SK-N-SH treated with all-trans-retinoic acid at 6 μM for 48 hours (cell line): ENCODE measurements around the gene PIF1.

Experiments
- BACH2 ChIP-seq: fragments of 250-450 bp; sonication (Bioruptor Pico); IDR thresholded peaks from 2 replicates; pipeline ENCODE4 v1.9.0; 2021; ENCODE audit warnings: mild to moderate bottlenecking, borderline replicate concordance
- CSDC2 ChIP-seq: fragments of 250-450 bp; sonication (Bioruptor Pico); IDR thresholded peaks from 2 replicates; pipeline ENCODE4 v1.5.0; 2020; ENCODE audit warnings: mild to moderate bottlenecking, moderate library complexity
- ESRRG ChIP-seq: fragments of 250-450 bp; sonication (Bioruptor Pico); IDR thresholded peaks from 2 replicates; pipeline ENCODE4 v1.6.1; 2021; ENCODE audit warnings: mild to moderate bottlenecking
- GLIS3 ChIP-seq: fragments of 250-450 bp; sonication (Bioruptor Pico); IDR thresholded peaks from 2 replicates; pipeline ENCODE4 v1.5.0; 2020; ENCODE audit warnings: mild to moderate bottlenecking, moderate library complexity
- OSR1 ChIP-seq: fragments of 250-450 bp; sonication (Bioruptor Pico); IDR thresholded peaks from 2 replicates; pipeline ENCODE4 v1.8.0; 2022; ENCODE audit warnings: moderate library complexity, mild to moderate bottlenecking, inconsistent platforms
- SNAI2 ChIP-seq: fragments of 250-450 bp; sonication (Bioruptor Pico); IDR thresholded peaks from 2 replicates; pipeline ENCODE4 v1.5.0; 2020; ENCODE audit warnings: mild to moderate bottlenecking, moderate library complexity
- TOX ChIP-seq: fragments of 250-450 bp; sonication (Bioruptor Pico); IDR thresholded peaks from 2 replicates; pipeline ENCODE4 v1.8.0; 2021; ENCODE audit warnings: mild to moderate bottlenecking, moderate library complexity, borderline replicate concordance
- ZFP3 ChIP-seq: fragments of 250-450 bp; sonication (Bioruptor Pico); IDR thresholded peaks from 2 replicates; pipeline ENCODE4 v1.5.0; 2020; ENCODE audit warnings: mild to moderate bottlenecking, moderate library complexity
- ZFP30 ChIP-seq: fragments of 450-650 bp; formaldehyde crosslinking; IDR thresholded peaks from 2 replicates; pipeline ENCODE4 v1.5.0; 2022; ENCODE audit warnings: mild to moderate bottlenecking, moderate library complexity
- ZNF565 ChIP-seq: fragments of 450-650 bp; formaldehyde crosslinking; conservative IDR thresholded peaks from 2 replicates; pipeline ENCODE4 v1.5.0; 2020; ENCODE audit warnings: low read depth, mild to moderate bottlenecking, moderate library complexity
- ZNF8 ChIP-seq: fragments of 450-650 bp; formaldehyde crosslinking; IDR thresholded peaks from 2 replicates; pipeline ENCODE4 v1.5.0; 2020; ENCODE audit warnings: mild to moderate bottlenecking, moderate library complexity
- TF ChIP-seq, protein P1 (sequence below): fragments of 250-450 bp; sonication (Bioruptor Pico); IDR thresholded peaks from 2 replicates; pipeline ENCODE4 v1.5.1; 2020; ENCODE audit warnings: low read depth, mild to moderate bottlenecking, moderate library complexity
- TF ChIP-seq, protein P2 (sequence below): fragments of 250-450 bp; sonication (Bioruptor Pico); IDR thresholded peaks from 2 replicates; pipeline ENCODE4 v1.8.0; 2020; ENCODE audit warnings: mild to moderate bottlenecking, moderate library complexity, borderline replicate concordance
- TF ChIP-seq, protein P3 (sequence below): fragments of 250-450 bp; sonication (Bioruptor Pico); IDR thresholded peaks from 2 replicates; pipeline ENCODE4 v1.8.0; 2021; ENCODE audit warnings: low read depth, mild to moderate bottlenecking, moderate library complexity, borderline replicate concordance

DNA sequence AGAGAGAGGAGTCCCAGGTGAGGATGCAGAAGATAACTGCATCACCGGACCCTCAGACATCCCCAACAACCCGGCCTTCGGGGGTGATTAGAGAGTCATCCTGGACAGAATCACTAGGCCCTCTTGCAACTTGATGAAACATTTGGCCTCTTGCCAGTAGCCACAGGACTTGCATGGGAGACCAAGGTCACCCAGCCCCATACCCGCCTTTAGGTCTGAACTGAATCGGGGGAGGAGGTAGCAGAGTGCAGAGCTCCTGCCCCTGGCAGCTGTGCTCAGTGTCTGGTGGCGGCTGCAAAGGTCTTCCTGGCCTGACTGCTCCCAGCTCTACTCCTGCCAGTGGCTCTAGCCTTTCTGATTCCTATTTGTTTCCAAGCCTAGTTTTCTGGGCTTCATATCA is 12.4 kb downstream of the PIF1 start:
- TF ChIP-seq SNAI2 (no peak), ZFP3 (no peak), OSR1 (CRISPR knock-in tag) (no peak), TOX (CRISPR knock-in tag) (no peak), ZNF8 (CRISPR knock-in tag) (no peak), BACH2 (no peak), ESRRG (CRISPR knock-in tag) (no peak), ZNF565 (CRISPR knock-in tag) (no peak), ZFP30 (no peak), GLIS3 (CRISPR knock-in tag) (no peak), CSDC2 (CRISPR knock-in tag) (no peak)
- TF ChIP-seq, protein P1, sequence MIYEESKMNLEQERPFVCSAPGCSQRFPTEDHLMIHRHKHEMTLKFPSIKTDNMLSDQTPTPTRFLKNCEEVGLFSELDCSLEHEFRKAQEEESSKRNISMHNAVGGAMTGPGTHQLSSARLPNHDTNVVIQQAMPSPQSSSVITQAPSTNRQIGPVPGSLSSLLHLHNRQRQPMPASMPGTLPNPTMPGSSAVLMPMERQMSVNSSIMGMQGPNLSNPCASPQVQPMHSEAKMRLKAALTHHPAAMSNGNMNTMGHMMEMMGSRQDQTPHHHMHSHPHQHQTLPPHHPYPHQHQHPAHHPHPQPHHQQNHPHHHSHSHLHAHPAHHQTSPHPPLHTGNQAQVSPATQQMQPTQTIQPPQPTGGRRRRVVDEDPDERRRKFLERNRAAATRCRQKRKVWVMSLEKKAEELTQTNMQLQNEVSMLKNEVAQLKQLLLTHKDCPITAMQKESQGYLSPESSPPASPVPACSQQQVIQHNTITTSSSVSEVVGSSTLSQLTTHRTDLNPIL = no peak
- TF ChIP-seq, protein P2, sequence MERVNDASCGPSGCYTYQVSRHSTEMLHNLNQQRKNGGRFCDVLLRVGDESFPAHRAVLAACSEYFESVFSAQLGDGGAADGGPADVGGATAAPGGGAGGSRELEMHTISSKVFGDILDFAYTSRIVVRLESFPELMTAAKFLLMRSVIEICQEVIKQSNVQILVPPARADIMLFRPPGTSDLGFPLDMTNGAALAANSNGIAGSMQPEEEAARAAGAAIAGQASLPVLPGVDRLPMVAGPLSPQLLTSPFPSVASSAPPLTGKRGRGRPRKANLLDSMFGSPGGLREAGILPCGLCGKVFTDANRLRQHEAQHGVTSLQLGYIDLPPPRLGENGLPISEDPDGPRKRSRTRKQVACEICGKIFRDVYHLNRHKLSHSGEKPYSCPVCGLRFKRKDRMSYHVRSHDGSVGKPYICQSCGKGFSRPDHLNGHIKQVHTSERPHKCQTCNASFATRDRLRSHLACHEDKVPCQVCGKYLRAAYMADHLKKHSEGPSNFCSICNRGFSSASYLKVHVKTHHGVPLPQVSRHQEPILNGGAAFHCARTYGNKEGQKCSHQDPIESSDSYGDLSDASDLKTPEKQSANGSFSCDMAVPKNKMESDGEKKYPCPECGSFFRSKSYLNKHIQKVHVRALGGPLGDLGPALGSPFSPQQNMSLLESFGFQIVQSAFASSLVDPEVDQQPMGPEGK = no peak
- TF ChIP-seq, protein P3, sequence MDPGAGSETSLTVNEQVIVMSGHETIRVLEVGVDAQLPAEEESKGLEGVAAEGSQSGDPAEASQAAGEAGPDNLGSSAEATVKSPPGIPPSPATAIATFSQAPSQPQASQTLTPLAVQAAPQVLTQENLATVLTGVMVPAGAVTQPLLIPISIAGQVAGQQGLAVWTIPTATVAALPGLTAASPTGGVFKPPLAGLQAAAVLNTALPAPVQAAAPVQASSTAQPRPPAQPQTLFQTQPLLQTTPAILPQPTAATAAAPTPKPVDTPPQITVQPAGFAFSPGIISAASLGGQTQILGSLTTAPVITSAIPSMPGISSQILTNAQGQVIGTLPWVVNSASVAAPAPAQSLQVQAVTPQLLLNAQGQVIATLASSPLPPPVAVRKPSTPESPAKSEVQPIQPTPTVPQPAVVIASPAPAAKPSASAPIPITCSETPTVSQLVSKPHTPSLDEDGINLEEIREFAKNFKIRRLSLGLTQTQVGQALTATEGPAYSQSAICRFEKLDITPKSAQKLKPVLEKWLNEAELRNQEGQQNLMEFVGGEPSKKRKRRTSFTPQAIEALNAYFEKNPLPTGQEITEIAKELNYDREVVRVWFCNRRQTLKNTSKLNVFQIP (CRISPR knock-in tag) = no peak
